Caco-2 (cell line): ENCODE data around the gene ITGAV. TPM values are rescaled to one million over a fixed set of nuclear protein-coding genes. Genes with fewer than 3 reads are reported as not detected.

Source experiments
- BruUV-seq: library from RNA; stranded (reverse); fragments of 400-500 nt; replicated peaks from 2 replicates; lab custom pipeline; 2021; lab: Mats Ljungman, UMichigan
- CTCF ChIA-PET: fragments of 300-600 bp; sonication (Branson Sonifier 250); formaldehyde crosslinking; loops from one replicate; lab custom pipeline; 2022; ENCODE audit warnings: antibody characterized with exemption; lab: Charles Lee
- POLR2A ChIA-PET: fragments of 300-600 bp; sonication (Branson Sonifier 250); formaldehyde crosslinking; loops from one replicate; lab custom pipeline; 2022; ENCODE audit warnings: antibody characterized with exemption; lab: Charles Lee
- DNase-seq, 2 experiments: peaks; one replicate each; pipeline versions ENCODE4 v3.0.0 to v3.0.0-alpha.2; 2020 to 2022
- H3K27me3 ChIP-seq: replicated peaks from 2 replicates; pipeline ENCODE4 v1.6.0; 2011; ENCODE audit warnings: low read length; ENCODE audit not compliant: control insufficient read depth, insufficient read depth
- H3K36me3 ChIP-seq: 2 replicates; pipeline ENCODE4 v1.5.1; 2011; ENCODE audit warnings: low read length; ENCODE audit not compliant: control insufficient read depth, insufficient read depth
- H3K4me1 ChIP-seq: fragments of 250-450 bp; sonication (Bioruptor Pico); 2 replicates; pipeline ENCODE4 v1.5.1; 2020; ENCODE audit warnings: mild to moderate bottlenecking
- H3K4me3 ChIP-seq: 2 replicates; pipeline ENCODE4 v1.5.1; 2011; ENCODE audit warnings: low read depth, mild to moderate bottlenecking, control low read depth, low read length
- H3K9me3 ChIP-seq: fragments of 250-450 bp; sonication (Bioruptor Pico); 2 replicates; pipeline ENCODE4 v1.5.1; 2020; ENCODE audit warnings: mild to moderate bottlenecking, moderate library complexity
- H3K27ac Mint-ChIP-seq: one replicate; pipeline ENCODE4 v1.8.0; 2022; ENCODE audit warnings: mixed read lengths; ENCODE audit not compliant: unreplicated experiment
- H3K27me3 Mint-ChIP-seq: one replicate; pipeline ENCODE4 v1.8.0; 2022; ENCODE audit warnings: mixed read lengths; ENCODE audit not compliant: insufficient read depth, unreplicated experiment
- H3K36me3 Mint-ChIP-seq: one replicate; pipeline ENCODE4 v1.8.0; 2022; ENCODE audit warnings: mild to moderate bottlenecking, mixed read lengths; ENCODE audit not compliant: insufficient read depth, unreplicated experiment
- H3K4me1 Mint-ChIP-seq: one replicate; pipeline ENCODE4 v1.8.0; 2022; ENCODE audit warnings: low read depth, mixed read lengths; ENCODE audit not compliant: unreplicated experiment
- H3K4me3 Mint-ChIP-seq: one replicate; pipeline ENCODE4 v1.8.0; 2022; ENCODE audit warnings: mild to moderate bottlenecking, moderate library complexity, mixed read lengths; ENCODE audit not compliant: unreplicated experiment
- H3K9me3 Mint-ChIP-seq: one replicate; pipeline ENCODE4 v1.8.0; 2022; ENCODE audit warnings: mixed read lengths; ENCODE audit not compliant: unreplicated experiment
- CTCF ChIP-seq, 2 experiments: fragments of 200-600 bp in 1 of 2; IDR thresholded peaks; 1 replicate in 1 of 2; 2 replicates in 1 of 2; pipeline versions ENCODE4 v1.5.1 to v1.8.0; 2011 to 2022; ENCODE audit warnings: antibody characterized with exemption in 1 of 2, control low read depth in 1 of 2, inconsistent platforms in 1 of 2, low read depth in 1 of 2, low read length in 1 of 2, mild to moderate bottlenecking in 1 of 2, moderate library complexity in 1 of 2; ENCODE audit not compliant: insufficient read depth in 1 of 2, severe bottlenecking in 1 of 2, unreplicated experiment in 1 of 2
- intact Hi-C: fragments of 100-400 bp; cut with micrococcal nuclease; formaldehyde crosslinking; loops from one replicate; pipeline ENCODE4 v1.10.0; 2022; ENCODE audit not compliant: unreplicated experiment
- total RNA-seq: library from RNA; stranded (reverse); gene quantifications from 2 replicates; pipeline ENCODE4 v1.2.3, GENCODE V29; 2022

ITGAV gene
- total RNA-seq, 1 experiment from 2014 or later = 42.6 TPM

GRCh38 chr2:186607660-186608324, 17.9 kb downstream of the ITGAV start:
- TF ChIP-seq CTCF (IDR thresholded peaks at IDR 0.05; ENCODE audit: insufficient read depth in 1 of 2, low read depth in 1 of 2, low read length in 1 of 2, severe bottlenecking in 1 of 2, unreplicated experiment in 1 of 2) = no peak
- H3K4me1 Mint-ChIP-seq = peaks cover 6% of the 10 kb centered on the region
- ChIA-PET POLR2A (no interaction called here), CTCF (no interaction called here)
- H3K4me3 Mint-ChIP-seq = no peak overlapping the region
- H3K9me3 Mint-ChIP-seq = no peaks in the 10 kb centered on the region
- H3K36me3 ChIP-seq = peaks cover 1% of the 10 kb centered on the region; the same call in 1 of the 2 replicates
- BruUV-seq = no TSS peak
- no peaks in the 10 kb centered on the region for H3K9me3 ChIP-seq
- H3K4me3 ChIP-seq = no peak overlapping the region
- H3K4me1 ChIP-seq = peaks cover 9% of the 10 kb centered on the region
- H3K36me3 Mint-ChIP-seq = no peaks in the 10 kb centered on the region
- intact Hi-C loops = no loop called here
- DNase-seq = no peak
- no peak overlapping the region for H3K27ac Mint-ChIP-seq
- H3K27me3 Mint-ChIP-seq = no peaks in the 10 kb centered on the region
- H3K27me3 ChIP-seq = no peaks in the 10 kb centered on the region

- no peak for TF ChIP-seq CTCF (IDR thresholded peaks at IDR 0.05; ENCODE audit: insufficient read depth in 1 of 2, low read depth in 1 of 2, low read length in 1 of 2, severe bottlenecking in 1 of 2, unreplicated experiment in 1 of 2)
- peaks cover 9% of the 10 kb centered on the region for H3K4me1 ChIP-seq
- peak in 1 of 2 experiments; percentile 4 for DNase-seq
- ChIA-PET CTCF (no interaction called here), POLR2A (no interaction called here)
- Mint-ChIP-seq H3K4me3 (no peak overlapping the region), H3K27me3 (no peaks in the 10 kb centered on the region), H3K9me3 (no peaks in the 10 kb centered on the region), H3K27ac (no peak overlapping the region), H3K36me3 (no peaks in the 10 kb centered on the region), H3K4me1 (peaks cover 6% of the 10 kb centered on the region)
- intact Hi-C loops = no loop called here
- H3K4me3 ChIP-seq = no peak overlapping the region
- no peaks in the 10 kb centered on the region for H3K27me3 ChIP-seq
- BruUV-seq = no TSS peak
- no peaks in the 10 kb centered on the region for H3K36me3 ChIP-seq
- H3K9me3 ChIP-seq = no peaks in the 10 kb centered on the region
Measured at GRCh38 chr2:186610785-186611184, 20.9 kb downstream of the ITGAV start.

- no peak overlapping the region for H3K27ac Mint-ChIP-seq
- peaks cover 9% of the 10 kb centered on the region for H3K4me1 ChIP-seq
- ChIA-PET CTCF (interaction anchor here (0.9 kb wide), 1 partner anchor 30 kb away, joined by 3 read pairs; no protein-coding TSS in a partner anchor), POLR2A (no interaction called here)
- H3K36me3 ChIP-seq = no peaks in the 10 kb centered on the region
- no peaks in the 10 kb centered on the region for H3K27me3 Mint-ChIP-seq
- H3K4me1 Mint-ChIP-seq = peaks cover 6% of the 10 kb centered on the region
- no peaks in the 10 kb centered on the region for H3K9me3 ChIP-seq
- no peak overlapping the region for H3K4me3 Mint-ChIP-seq
- no peak for DNase-seq
- intact Hi-C loops = no loop called here
- no peaks in the 10 kb centered on the region for H3K9me3 Mint-ChIP-seq
- TF ChIP-seq CTCF (IDR thresholded peaks at IDR 0.05; ENCODE audit: insufficient read depth in 1 of 2, low read depth in 1 of 2, low read length in 1 of 2, severe bottlenecking in 1 of 2, unreplicated experiment in 1 of 2) = no peak
- no peak overlapping the region for H3K4me3 ChIP-seq
- no TSS peak for BruUV-seq
- H3K27me3 ChIP-seq = no peaks in the 10 kb centered on the region
- H3K36me3 Mint-ChIP-seq = no peaks in the 10 kb centered on the region
Measured at GRCh38 chr2:186611526-186611925, 21.7 kb downstream of the ITGAV start.
